Psoas muscle (tissue), 8 donors: ENCODE results near the gene RTL5. TPM values are rescaled to one million over a fixed set of nuclear protein-coding genes. Genes with fewer than 3 reads are reported as not detected.

Experiments
- ATAC-seq, 4 donors: fragments of 200-7000 bp; cut with Tn5 transposase; one replicate each; pipeline ENCODE4 v1.9.1; 2020; ENCODE audit warnings: moderate library complexity in 3 of 4, mild to moderate bottlenecking in 2 of 4
- DNase-seq, 2 donors: peaks; one replicate each; pipeline ENCODE4 v3.0.0-alpha.2; 2020
- H3K27ac ChIP-seq: fragments of 200-600 bp; one replicate; pipeline ENCODE4 v1.8.0; 2022
- H3K27me3 ChIP-seq, 3 donors: fragments of 200-600 bp in 1 of 3; one replicate each; pipeline versions ENCODE4 v1.6.1 to v1.8.0; 2013 to 2022; ENCODE audit warnings: low read length in 2 of 3, mild to moderate bottlenecking in 2 of 3, moderate library complexity in 1 of 3; ENCODE audit not compliant: insufficient read depth in 3 of 3
- H3K36me3 ChIP-seq, 2 donors: fragments of 200-600 bp in 1 of 2; one replicate each; pipeline versions ENCODE4 v1.6.1 to v1.8.0; 2013 to 2022; ENCODE audit warnings: low read depth in 1 of 2, mild to moderate bottlenecking in 1 of 2, moderate library complexity in 1 of 2; ENCODE audit not compliant: insufficient read depth in 1 of 2
- H3K4me1 ChIP-seq: fragments of 200-600 bp; one replicate; pipeline ENCODE4 v1.8.0; 2022
- H3K4me3 ChIP-seq: fragments of 200-600 bp; one replicate; pipeline ENCODE4 v1.8.0; 2022; ENCODE audit warnings: mild to moderate bottlenecking
- H3K9me3 ChIP-seq: fragments of 200-600 bp; one replicate; pipeline ENCODE4 v1.8.0; 2022
- WGBS, 3 donors: extraction: QIAGEN DNeasy Blood & Tissue Kit; methylation state at CpG; one replicate each; pipeline versions ENCODE4 v1.1.6 to v1.1.7; 2013; 5-methylcytosine and 5-hydroxymethylcytosine counted together
- intact Hi-C, 2 donors: fragments of 100-400 bp; cut with DNase I; formaldehyde crosslinking; loops; one replicate each; pipeline versions ENCODE4 v1.11.0 to v1.14.2; 2022
- polyA plus RNA-seq, 3 donors: library from polyadenylated mRNA; stranded (reverse); fragments of 200-250 nt; gene quantifications; one replicate each; pipeline ENCODE4 v1.2.3, GENCODE V29; 2013
- total RNA-seq, 4 donors: library from RNA; stranded (reverse); fragmentation: NEBNext Ultra II Directional in 2 of 4; extraction: Animal tissue kit (Norgen Biotek cat#: 25700) in 2 of 4; gene quantifications; one replicate each; pipeline versions ENCODE4 v1.2.1 to v1.2.4, GENCODE V29; 2021 to 2023
- TF ChIP-seq, protein P1 (sequence below): fragments of 200-600 bp; IDR thresholded peaks from one replicate; pipeline ENCODE4 v1.8.0; 2022; ENCODE audit warnings: antibody characterized with exemption
- donor health status: healthy with polysubstance abuse.
- donor health status: DM: no; HTN: no; CAD: no; lungs with moderate emphysema.
- donor health status: Bipolar disorder and iron deficiency.
- donor health status: healthy.
- donor health status: DM: yes; HTN: yes; CAD: no.
- donor health status: DM: no; HTN: no; CAD: no.
- donor health status: DM: no; HTN: no; CAD: no.
- donor health status: DM: yes; HTN: yes; CAD: no.

RTL5 gene
- total and polyA plus RNA-seq, 7 donors: 0.37 to 2.2 (median 0.91) TPM

DNA sequence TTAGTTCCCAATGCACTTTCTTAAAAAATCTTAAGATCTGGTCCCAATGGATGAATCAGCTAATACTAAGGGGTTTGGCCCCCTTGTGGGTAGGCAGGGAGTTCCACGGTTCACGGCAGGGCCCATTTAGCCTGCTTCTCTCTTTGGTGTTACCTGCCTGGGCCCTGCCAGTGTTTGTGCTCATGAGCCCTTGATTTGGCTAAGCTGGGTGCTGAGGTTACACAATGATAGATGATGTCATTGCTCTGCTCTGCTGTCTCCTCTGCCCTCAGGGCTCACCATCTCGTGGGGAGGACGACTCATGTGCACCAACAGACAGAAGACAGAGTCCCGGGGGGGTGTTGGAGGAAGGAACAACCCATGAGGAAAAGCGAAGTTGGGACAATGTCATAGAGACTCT lies 24.4 kb downstream of the RTL5 start:
- H3K4me3 ChIP-seq: no peak overlapping the region
- H3K9me3 ChIP-seq: no peaks in the 10 kb centered on the region
- DNase-seq (no peak), ATAC-seq (no peak)
- 69 to 85% (median 74%) methylated on average over 5 to 6 of the region's 6 CpGs for WGBS, 3 donors
- no peaks in the 10 kb centered on the region for H3K36me3 ChIP-seq
- no peak overlapping the region for H3K27ac ChIP-seq
- intact Hi-C loops: no loop called here
- no peaks in the 10 kb centered on the region for H3K4me1 ChIP-seq
- TF ChIP-seq, protein P1, sequence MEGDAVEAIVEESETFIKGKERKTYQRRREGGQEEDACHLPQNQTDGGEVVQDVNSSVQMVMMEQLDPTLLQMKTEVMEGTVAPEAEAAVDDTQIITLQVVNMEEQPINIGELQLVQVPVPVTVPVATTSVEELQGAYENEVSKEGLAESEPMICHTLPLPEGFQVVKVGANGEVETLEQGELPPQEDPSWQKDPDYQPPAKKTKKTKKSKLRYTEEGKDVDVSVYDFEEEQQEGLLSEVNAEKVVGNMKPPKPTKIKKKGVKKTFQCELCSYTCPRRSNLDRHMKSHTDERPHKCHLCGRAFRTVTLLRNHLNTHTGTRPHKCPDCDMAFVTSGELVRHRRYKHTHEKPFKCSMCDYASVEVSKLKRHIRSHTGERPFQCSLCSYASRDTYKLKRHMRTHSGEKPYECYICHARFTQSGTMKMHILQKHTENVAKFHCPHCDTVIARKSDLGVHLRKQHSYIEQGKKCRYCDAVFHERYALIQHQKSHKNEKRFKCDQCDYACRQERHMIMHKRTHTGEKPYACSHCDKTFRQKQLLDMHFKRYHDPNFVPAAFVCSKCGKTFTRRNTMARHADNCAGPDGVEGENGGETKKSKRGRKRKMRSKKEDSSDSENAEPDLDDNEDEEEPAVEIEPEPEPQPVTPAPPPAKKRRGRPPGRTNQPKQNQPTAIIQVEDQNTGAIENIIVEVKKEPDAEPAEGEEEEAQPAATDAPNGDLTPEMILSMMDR: no peak
- peaks cover 0 to 27% (median 0%) of the 10 kb centered on the region in 3 donors for H3K27me3 ChIP-seq

DNA sequence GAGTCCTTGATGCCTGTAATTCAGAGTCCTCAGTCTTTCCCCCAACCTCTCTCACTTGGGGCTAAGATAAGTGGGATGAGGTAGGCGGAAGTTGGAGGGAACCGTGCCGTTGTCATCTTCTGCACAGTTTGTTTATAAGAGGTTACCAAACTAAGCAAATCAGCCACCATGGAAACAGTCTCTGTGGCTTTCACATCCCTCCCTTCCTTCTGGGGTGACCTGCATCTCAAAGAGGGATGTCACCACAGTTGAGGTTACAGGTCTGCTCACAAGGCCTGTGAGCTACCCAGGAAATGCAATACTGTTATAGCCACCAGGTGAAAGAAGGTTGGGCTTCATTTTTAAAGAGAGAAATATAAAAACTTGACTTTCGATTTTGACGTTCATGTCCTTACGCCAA lies 26.3 kb downstream of the RTL5 start:
- TF ChIP-seq, protein P1: no peak
- Histone ChIP-seq H3K27me3 (peaks cover 0 to 32% (median 0%) of the 10 kb centered on the region in 3 donors), H3K9me3 (no peaks in the 10 kb centered on the region), H3K4me1 (no peaks in the 10 kb centered on the region), H3K27ac (no peak overlapping the region), H3K4me3 (no peak overlapping the region), H3K36me3 (no peaks in the 10 kb centered on the region)
- ATAC-seq (no peak), DNase-seq (no peak)
- WGBS, 3 donors: 81 to 89% (median 82%) methylated on average over 4 to 6 of the region's 6 CpGs
- intact Hi-C loops: no loop called here

DNA sequence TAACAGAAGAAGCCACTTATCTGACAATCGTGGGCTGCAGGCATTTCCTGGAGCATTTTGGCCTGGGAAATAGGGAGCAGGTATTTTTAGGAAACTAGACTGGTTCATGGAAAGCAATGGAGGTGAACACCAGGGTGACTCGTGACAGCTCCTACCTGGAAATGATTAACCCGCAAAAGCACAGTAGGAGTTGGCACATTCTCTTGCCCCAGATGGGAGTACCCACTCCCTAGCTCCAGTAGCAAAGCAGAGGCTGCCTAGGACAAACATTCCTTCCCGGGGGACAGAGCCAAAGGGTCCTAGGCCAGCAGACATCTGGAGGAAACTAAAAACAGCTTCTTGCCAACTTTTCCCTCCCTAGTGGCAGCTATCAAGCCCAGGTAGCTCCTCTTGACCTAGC lies 29.0 kb downstream of the RTL5 start:
- intact Hi-C loops: no loop called here
- Histone ChIP-seq H3K36me3 (no peaks in the 10 kb centered on the region), H3K27me3 (peaks cover 0 to 20% (median 0%) of the 10 kb centered on the region in 3 donors), H3K4me3 (no peak overlapping the region), H3K27ac (no peak overlapping the region), H3K9me3 (no peaks in the 10 kb centered on the region), H3K4me1 (no peaks in the 10 kb centered on the region)
- no peak for DNase-seq
- 54 to 60% (median 56%) methylated on average over 4 of the region's 4 CpGs for WGBS, 3 donors
- ATAC-seq: no peak
- TF ChIP-seq, protein P1: no peak

DNA sequence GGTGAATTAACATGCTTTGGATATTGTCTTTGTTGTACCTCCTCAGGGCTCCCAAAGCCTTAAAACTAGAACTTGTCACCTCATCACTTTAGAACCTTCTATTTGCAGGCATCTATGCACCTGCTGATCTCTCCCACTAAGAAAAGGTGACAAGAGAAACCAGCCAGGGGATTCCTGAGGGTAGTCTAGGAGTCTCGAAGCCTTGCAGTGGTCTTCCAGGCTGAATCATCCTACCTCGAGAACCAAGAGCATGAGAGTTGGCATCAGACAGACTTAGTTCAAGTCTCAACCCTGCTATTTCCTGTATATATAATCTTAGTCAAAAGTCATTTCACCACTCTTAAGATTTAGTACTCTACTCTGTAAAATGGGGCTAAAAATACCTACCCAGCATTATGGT lies 29.6 kb downstream of the RTL5 start:
- Histone ChIP-seq H3K27me3 (peaks cover 0 to 18% (median 0%) of the 10 kb centered on the region in 3 donors), H3K4me3 (no peak overlapping the region), H3K36me3 (no peaks in the 10 kb centered on the region), H3K9me3 (no peaks in the 10 kb centered on the region), H3K4me1 (no peaks in the 10 kb centered on the region), H3K27ac (no peak overlapping the region)
- TF ChIP-seq, protein P1: no peak
- intact Hi-C loops: no loop called here
- DNase-seq: no peak
- ATAC-seq: no peak
- 69 to 77% (median 73%) methylated on average over 2 of the region's 2 CpGs for WGBS, 3 donors

DNA sequence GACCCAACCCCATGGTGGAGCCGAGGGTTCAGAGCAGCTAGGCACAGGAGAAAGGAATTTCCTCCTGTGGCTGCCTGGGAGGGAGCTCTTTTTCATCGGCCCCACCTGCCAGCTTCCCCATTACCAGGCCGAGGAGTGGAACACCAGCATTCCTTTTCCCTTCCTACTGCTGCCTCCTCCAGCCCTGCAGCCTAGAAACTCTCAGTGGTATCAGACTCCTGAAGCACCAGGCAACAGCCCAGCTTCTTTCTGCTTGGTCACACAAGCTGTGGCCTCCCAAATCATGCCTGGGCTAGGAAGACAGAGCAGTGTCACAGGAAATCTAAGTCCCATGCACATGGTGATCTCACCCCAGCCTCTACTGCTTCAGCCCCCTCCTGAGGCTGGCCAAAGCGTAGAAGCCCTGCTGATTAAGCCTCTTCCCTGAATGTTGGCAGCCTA lies 30.1 kb downstream of the RTL5 start:
- WGBS, 3 donors: 37 to 52% (median 42%) methylated on average over 3 to 4 of the region's 4 CpGs
- no peak for ATAC-seq

More for the DNA sequence above, 30.1 kb downstream of the RTL5 start:
- no peaks in the 10 kb centered on the region for H3K36me3 ChIP-seq
- H3K27ac ChIP-seq: no peak overlapping the region
- no peak for DNase-seq
- TF ChIP-seq, protein P1: no peak
- no peak overlapping the region for H3K4me3 ChIP-seq
- peaks cover 0 to 20% (median 0%) of the 10 kb centered on the region in 3 donors for H3K27me3 ChIP-seq
- no peaks in the 10 kb centered on the region for H3K9me3 ChIP-seq
- H3K4me1 ChIP-seq: no peaks in the 10 kb centered on the region
- intact Hi-C loops: no loop called here
